Stimulated activated naive CD8-positive, alpha-beta T cell treated with anti-CD3 and anti-CD28 coated beads, Interleukin-15, Interleukin-2, amounts not matched to agents 100 U/mL and 50 U/mL, for 24 hours (primary cell): Measurements from ENCODE around the gene LHX4.

ENCODE experiments used
- ATAC-seq: fragments of 150-1000 bp; cut with Tn5 transposase; one replicate; pipeline ENCODE4 v1.10.0; 2021
- DNase-seq: peaks from one replicate; pipeline ENCODE4 v3.0.0; 2021

Gene LHX4

GRCh38 chr1:180299479-180300221 lies 69.6 kb downstream of the LHX4 start:
- DNase-seq (no peak), ATAC-seq (no peak)

GRCh38 chr1:180301135-180301742 lies 71.2 kb downstream of the LHX4 start:
- DNase-seq = no peak
- ATAC-seq = peak; percentile 23

GRCh38 chr1:180309338-180309737 lies 79.3 kb downstream of the LHX4 start:
- DNase-seq = no peak
- ATAC-seq = no peak

GRCh38 chr1:180310095-180310494 lies 80.0 kb downstream of the LHX4 start:
- DNase-seq (no peak), ATAC-seq (no peak)

- no peak for DNase-seq
- ATAC-seq = no peak
Measured at GRCh38 chr1:180311011-180311730, 81.1 kb downstream of the LHX4 start.

GRCh38 chr1:180312926-180313325 lies 82.9 kb downstream of the LHX4 start:
- no peak for ATAC-seq
- no peak for DNase-seq

GRCh38 chr1:180327089-180327488 lies 97.0 kb downstream of the LHX4 start:
- no peak for ATAC-seq
- no peak for DNase-seq
